Measurements from ENCODE around the gene PCNX2.

Gene PCNX2

DNA sequence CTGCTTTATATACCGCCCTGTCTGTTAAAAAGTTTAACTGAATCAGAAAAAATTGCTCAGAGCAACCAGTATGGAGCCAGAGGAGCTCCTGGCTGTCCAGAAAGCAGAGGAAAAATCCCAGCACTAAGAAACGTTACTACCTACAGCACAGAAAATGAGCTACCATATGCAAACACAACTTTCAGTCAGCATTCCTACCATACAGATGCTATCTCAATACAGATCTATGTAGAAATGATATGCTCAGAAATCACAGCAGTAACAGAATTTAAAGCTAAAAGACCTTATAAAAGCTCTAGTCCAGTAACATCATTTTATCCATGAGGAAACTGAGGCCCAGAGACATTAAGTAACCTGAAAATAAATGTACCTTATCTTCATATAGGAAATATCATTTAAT is 38.7 kb downstream of the PCNX2 start:
- no peak for DNase-seq

DNA sequence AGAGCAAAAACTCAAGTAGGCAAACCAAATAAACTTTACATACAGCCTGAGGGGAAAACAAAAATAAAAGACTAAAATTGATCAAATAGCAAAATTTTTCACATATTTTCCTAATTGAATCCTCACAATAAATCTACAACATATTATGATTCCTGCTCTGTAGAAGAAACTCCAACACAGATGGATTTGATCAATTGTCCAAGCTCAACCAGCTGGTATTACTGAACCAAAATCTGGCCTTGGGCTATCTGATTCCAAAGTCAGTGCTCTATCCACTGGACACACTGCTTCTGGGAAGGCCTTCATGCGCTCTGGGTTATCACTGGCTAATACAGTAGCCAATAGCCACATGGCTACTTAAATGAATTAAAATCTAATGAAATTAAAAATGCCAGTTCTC is 39.3 kb downstream of the PCNX2 start:
- DNase-seq: no peak

DNA sequence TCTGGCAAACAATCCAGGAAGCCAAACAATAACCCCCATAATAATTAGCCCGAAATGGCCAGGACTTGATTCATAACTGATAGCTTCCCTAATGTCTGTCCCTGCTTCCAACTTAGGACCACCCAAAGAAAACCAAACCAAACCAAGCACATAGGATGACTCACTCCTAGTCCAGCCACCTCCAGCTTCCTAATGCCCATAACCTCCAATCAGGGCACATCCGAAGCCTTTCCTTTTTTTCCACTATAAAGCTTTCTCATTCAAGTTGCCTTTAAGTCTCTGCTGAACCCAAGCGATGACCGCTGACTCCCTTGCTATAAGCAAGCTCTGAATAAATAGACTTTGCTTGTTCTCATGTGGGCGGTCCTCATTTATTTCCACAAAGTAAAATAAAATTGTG is 40.4 kb downstream of the PCNX2 start:
- no peak for DNase-seq

DNA sequence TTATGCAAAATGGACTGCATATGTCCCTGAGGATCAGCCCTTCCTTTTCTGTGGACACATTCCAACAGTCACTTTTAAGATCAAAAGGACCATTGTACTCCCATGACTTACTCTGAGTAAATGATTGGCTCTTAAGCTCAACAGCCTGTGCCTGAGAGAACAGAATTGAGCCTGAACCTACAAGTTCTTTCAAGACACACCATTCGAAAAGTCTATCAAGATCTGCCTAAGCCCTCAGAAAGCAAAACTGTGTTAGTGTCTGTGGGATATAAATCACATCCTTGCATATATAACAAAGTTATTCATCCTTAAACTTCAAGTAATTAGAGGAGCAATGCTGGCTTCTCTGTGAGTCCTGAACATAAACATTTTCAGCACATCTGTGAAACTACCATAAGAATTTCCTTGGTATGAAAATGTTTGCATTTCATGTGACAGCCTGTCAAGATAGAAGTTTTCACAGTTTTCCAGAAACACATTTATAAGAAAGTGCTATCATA is 41.6 kb downstream of the PCNX2 start:
- DNase-seq: no peak

DNA sequence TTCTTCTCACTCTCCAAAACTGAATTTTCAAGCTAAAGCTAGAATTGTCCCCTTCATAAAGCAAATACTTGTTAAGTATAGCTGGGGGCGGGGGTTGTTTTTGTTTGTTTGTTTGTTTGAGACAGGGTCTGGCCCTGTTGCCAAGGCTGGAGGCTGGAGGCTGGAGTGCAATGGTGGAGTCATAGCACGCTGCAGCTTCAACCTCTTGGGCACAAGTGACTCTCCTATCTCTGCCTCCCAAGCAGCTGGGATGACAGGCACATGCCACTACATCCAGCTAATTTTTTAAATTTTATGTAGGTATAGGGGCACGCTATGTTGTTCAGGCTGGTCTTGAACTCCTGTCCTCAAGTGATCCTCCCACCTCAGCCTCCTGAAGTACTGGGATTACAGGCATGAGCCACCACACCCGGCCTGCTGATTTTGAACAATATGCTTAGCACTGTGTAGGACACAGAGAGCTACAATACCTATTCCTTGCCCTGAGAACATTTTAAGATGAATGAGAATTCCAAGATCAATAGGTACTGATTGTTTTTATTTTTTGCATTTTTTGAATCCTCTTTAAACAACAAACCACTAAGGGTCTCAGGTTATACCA is 42.2 kb downstream of the PCNX2 start:
- no peak for DNase-seq

DNA sequence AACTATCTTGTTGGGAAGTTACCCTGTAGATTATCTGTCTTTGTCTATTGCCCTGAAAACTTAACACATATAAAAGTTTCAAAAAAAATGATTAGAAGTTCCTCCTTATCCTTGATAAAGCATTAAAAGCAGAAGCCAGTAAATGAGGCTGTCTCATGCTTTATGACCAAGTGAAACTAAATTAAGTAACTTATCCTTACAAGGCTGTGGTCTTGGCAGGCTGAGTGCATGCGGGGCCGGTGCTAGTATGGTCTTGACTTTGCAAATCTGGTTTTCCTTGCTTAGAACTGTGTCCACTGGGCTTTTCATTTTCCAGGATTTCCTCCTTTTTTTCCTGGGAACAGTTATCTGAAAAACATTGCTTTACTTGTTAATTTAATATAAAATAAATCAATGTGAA is 43.1 kb downstream of the PCNX2 start:
- DNase-seq: no peak

DNA sequence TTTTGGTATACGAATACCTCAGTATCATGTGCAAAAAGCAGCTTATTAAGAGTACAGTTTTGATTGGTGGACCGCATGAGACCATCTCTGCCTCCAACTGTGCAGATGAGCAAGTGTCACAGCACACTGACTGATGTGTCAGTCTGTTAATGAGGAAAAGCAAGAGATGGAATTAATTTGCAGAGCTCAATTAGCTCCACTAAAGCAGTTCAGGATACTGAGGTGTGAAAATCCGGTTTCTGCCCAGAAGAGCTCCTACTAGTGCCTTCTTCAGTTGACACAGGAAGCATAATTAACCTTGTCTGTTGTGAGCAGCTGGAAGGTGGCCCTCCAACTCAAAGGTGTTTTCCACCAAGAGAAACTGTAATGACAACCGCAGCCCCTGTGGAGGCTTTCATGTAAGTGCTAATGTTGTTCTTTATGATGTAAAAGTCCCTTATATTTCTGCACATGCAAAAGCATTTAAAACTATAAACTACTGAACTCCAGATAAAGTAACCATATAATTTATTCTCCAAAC is 44.3 kb downstream of the PCNX2 start:
- no peak for DNase-seq

DNA sequence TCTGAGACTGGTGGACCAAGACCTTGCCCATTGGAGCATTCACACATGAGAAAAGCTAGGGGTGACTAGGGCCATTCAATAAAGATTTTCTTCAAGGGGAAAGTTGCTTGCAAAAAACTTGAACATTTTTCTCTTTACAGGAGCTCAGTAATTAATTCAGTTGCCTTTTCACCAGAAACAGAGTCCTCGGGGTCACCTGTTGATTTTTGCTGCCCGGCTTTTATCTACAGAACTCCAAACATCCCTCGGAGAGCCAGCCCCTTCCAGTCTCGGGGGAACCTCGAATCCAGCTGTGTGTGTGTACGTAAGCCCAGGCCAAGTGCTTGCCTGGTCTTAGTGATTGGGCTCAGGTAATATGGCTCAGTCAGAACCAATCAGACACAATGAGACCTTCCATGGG is 47.5 kb downstream of the PCNX2 start:
- DNase-seq: no peak

DNA sequence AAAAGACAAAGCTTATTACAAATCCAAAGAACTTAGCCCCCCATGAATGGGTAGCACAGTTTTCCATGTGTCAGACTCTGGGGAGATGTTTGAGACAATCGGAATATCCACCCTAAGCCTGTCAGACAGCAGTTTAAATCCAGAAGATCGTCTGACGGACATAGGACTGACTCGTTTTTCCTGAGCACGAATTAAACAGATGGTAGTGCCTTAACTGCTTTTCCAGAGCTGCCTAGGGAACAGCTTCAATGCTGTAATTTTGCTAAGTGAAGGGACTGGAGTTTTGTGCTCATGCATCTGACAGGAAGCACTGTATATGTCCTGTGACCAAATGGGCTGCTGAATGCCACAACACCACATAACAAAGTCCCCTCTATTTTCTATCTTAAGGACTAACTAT is 48.6 kb downstream of the PCNX2 start:
- DNase-seq: no peak

DNA sequence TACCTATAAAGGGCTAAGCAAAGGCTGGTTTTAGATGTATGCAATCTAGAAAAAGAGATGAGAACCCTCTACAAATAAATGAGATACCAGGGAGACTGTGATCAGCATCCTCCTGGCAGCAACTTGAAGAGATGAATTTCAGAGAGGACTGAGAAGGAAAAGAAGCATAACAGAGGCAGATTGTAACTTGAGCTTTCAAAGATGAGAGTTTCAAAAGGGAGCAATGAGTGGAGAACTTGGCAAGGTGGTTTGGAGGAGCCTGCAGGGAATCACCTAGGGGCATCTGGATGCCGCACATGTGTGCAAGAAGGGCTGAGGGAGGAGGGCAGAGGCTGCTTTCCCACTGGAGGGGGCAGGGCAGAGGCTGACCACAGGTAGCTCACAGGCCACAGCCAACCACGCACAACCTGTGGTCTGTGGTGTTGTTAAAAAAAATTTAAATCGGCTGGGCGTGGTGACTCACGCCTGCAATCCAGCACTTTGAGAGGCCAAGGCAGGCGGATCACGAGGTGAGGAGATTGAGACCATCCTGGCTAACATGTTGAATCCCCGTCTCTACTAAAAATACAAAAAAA is 50.2 kb downstream of the PCNX2 start:
- DNase-seq: no peak

DNA sequence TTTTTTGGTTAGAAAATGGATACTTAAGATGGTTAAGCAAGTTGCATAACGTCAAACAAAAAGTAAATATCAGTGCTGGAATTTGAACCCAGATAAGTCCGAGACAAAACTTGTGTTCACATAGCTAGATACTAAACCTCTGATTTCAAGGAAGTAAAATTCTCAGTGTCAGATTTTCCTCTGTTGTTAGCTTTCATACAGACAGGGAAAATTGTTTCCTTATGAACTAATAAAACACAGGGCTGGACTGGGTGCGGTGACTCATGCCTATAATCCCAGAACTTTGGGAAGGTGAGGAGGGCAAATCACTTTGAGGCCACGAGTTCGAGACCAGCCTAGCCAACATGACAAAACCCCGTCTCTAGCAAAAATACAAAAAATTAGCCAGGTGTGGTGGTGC is 51.3 kb downstream of the PCNX2 start:
- no peak for DNase-seq

DNA sequence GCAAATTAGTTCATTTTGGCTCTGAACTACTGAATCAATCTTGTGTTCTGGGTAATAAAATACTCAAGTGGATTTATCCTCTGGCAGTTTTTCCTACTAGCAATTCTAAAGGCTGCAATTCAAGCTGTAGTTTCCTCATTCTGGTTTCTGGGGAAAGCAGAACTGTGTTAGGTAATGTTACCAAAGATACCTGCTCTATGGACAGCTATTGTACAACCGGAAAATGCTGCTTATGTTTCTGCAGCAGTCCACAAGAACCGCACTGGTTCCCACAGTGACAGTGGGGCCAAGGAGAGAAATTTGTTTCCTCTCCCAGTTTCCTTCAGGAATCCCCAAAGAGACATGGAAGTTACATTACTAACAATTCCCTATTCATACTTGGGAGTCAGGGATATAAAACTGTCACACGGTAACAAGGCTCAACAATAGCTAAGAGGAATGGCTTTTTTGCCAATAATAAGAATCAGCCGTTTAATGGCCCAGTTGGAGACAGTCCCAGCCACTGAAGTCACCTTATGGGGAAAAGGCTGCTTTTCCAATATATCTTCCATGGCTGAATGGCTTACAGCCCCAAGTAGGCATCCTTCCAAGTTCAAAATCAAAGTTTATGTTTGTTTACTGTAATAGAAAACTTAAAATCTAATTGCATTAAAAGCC is 52.6 kb downstream of the PCNX2 start:
- DNase-seq: no peak

DNA sequence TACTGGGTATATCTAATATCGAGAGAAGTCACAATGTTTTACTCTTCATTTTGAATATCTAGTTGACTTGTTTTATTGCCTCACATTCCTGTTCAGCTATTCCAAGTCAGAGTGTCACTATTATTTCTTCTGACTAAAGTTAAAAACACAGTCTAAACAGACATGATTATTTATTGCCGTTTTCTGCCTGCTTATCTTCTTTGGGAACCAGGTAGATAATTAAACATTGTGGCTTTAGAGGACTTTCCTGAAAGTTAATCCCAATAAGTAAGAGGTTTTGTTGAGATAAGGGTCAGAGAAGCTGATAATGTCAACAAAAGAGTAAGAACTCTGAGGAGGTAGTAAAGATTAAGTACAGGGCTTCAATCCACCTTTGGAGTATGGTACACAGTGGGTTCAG is 53.8 kb downstream of the PCNX2 start:
- no peak for DNase-seq

DNA sequence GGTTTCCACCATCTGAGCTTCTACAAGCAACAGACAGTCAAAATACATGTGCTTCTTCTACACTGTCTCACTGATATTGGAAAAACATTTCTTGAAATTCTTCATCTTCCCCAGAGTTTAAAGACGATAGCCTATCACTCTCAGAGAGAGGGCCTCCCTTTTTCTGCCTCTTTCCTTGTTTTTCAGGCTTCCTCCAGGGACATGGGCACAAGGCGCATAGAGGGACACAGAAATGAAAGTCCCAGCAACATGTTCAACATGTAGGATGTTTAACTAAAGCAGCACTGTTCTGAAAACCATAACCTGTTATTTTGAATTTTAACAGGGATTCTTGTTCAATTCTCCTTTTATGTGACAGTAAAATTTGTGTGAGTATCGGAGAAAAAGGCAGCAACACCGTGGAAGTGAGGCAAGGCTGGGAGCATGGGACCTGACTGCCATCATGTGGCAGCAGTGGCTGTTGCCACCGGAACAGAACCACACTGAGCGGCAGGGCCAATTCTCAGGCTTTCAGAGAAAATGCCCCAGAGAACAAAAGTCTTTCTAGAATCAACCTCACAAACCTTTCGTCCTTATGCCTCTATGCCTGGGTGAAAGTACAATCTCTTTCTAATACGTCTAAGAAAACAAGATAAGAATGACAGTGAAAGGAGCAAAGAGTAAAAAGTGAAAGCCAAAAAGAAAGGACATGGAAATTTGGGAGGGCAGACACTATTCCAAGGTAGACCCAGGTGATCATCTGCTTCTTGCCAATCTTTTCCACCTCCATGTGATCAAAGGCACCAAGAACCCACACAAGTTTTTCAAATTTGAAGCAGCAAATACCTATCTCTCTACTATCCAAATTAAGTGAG is 54.5 kb downstream of the PCNX2 start:
- DNase-seq: peak; percentile 14

DNA sequence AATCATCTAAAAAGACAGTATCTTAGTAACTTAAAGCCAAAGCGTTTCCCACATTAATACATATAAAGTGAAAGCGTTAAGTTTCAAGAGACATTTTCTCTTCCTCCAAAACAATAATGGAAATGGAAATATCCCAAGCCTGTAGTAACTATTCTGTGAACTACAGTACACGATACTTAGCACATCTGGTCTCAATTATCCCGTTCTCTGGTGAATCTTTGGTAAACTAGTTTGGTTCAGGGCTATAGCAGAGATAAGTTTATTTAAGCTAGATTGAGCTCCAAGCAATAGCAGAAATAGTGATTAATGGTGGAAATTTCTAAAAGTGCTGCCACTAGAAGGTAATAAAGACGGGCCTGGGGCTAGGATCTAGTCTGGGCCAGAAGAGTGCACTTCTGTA is 55.2 kb downstream of the PCNX2 start:
- no peak for DNase-seq

DNA sequence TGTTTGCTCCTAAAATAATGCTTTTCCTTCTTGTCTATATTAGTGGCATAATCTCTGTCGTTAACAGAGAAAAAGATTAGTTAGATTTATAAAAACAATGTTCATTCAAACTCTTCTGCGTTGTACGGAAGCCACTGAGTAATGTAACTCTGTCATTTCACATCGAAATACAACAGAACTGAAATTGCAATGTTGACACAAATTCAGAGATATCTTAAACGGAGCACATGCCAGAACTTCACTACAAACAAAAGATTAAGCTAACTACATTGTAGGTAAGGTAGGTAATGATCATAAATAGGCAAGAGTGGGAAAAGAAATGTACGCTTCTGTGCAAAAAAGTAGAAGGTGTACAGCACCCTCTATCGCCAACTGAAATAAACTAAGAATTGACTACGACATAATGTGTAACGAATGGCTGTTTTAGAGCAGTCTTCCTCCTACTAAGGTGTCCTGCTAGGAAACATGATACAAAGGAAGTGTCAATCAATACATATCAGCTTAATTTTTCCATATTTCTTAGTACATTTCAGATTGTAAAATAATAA is 56.6 kb downstream of the PCNX2 start:
- DNase-seq: no peak

DNA sequence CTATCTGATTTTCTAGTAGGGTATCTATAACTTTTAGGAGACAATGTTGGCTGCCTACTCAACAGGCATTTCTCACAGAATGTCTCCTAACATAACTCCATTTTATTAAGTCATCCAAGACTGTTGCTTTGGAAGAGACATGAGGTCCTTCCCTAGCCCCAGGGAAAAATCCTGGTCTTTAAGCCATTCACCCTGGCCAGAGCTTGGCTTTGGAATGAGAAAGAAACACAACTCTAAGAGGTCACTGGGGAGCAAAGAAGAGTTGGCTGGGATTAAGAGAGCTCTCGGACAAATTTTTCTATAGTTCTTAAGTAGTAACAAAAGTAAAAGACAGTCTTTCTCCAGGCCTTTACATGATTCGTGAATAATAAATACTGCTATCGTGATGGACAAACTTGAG is 57.9 kb downstream of the PCNX2 start:
- DNase-seq: no peak

DNA sequence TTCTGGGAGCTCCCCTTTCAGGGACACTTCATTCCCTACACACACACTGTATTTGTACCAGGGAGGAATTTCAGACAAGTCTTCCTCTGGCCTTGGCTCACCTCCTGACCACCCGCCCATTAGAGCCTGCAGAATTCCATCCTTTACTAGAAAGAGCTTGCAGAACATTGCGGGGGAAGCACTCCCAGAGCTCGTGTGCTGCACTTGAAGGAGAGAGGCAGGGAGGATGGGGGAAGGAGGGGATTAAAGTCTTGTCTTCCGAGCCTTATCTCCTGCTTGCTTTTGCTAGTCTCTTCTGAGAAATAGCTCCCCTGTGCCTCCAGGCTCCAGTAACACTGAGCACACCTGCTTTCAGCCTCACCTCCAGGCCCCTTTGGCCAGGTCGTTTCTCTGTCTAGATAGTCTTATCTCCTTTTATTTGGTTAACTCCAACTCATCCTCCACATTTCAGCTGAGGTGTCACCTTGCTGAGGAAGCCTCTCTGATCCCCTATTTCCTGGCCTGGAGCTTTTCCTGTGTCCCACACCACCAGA is 62.0 kb downstream of the PCNX2 start:
- DNase-seq: no peak

DNA sequence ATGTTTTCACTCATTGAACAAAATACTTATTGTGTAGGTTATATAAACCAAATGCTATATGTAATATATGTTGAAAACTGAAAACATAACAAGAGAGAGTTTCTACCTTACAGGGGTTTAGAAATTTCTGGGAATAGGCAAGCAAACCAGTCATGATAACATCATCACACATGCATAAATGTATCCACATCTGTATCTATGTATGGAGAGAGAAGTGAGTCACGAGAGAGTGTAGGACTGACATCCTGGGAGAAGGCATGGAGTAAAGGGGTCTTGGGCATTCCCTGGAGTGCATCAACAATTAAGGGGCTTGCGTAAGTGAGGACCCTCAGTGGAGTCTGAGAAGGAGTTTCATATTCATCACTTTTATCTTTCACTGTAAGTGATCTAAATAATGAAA is 65.5 kb downstream of the PCNX2 start:
- DNase-seq: no peak

DNA sequence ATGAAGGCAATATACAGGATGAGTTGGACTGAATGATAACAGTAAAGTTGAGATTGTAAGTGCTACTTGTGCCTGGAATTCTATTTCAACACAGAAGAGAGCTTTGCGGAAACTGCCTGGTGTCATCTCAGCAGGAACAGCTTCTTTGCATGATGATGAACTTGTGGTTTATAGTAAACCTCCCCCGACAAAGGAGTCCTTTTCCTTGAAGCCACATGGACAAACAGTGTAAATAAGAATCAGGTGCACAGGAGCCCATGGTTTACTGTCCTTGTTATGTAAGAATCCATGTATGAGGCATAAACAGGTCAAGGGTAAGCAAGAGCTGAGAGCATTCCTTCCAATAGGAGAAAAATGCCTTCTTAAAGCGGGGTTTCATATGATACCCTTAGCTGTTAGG is 66.2 kb downstream of the PCNX2 start:
- no peak for DNase-seq

DNA sequence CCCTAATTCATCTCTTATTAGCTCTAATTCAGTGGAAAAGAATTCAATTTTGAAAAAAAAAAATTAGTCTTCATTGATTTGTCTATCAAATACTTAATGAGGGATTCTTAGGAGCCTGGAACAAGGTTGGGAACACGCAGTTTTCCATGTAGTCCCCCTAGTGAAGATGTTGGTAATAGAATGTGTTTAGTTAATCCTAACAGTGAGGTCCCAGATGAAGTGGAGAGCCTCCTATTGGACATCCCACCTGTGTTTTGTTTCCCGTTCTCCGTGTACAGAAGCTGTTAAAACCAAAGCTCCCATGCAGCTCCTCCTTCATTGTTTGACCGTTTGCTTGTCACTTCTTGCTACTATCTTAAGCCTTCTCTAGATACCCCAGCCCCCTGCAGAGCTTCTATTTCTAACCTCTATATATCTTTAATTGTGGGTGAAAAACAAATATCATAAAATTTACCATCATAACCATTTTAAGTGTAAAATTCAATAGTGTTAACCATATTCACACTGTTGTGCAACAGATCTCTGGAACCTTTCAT is 67.5 kb downstream of the PCNX2 start:
- no peak for DNase-seq

DNA sequence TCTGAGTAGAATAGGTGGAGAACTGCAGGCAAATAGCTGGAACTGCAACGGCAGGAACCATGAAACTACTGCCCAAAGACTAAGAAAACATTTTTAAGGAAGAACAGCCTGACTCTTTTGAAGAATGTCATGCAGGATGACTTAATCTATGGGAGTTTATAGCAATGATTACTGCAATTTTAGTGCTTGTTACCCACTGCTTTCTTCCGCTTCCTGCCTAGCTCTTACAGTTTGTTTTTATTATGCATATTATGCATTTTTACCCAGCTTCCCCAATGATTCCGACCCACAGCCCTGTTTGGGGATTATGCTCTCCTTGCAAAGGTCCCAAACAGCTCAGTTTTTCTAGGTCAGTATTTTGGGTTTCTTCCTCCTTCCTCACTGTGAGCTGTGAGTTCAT is 71.2 kb downstream of the PCNX2 start:
- no peak for DNase-seq

DNA sequence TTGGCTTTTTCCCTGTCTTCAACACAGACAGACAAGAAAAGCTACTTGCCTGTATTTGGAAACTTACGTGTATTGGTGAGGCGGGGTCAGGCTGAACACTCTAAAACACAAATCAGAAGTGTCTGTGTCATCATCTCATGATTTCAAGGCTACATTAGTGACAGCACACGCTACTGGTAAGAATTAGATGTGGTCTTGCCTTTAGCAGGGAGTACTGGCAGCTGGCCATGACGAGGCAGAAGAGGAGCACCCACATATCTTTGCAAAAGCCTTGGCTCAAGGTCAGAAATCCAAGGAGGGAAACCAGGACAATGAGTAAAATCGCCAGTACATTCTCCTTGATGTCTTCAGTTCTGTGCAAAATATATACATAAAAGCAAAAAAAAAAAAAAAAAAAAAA is 77.7 kb downstream of the PCNX2 start:
- DNase-seq: no peak
